ENCODE measurements around the gene CA11. TPM values are rescaled to one million over a fixed set of nuclear protein-coding genes. Genes with fewer than 3 reads are reported as not detected.
"Not testable (repeated sequence)": the region's sequence is repeated elsewhere in the genome, so short reads cannot be mapped to it uniquely, and the experiment has no call there.

Gene CA11
- total RNA-seq, 1 donor from 2014 or later, result 12.6 TPM

GRCh38 chr19:48633148-48634035, 12.6 kb downstream of the CA11 start:
- H3K4me1 ChIP-seq, result peaks cover 24% of the 10 kb centered on the region
- Mint-ChIP-seq H3K27me3 (ENCODE audit: insufficient read depth, low read depth) (peaks cover 8% of the 10 kb centered on the region), H3K4me3 (peak overlapping the region; percentile 88), H3K27ac (no peak overlapping the region), H3K36me3 (peaks cover 4% of the 10 kb centered on the region), H3K9me3 (no peaks in the 10 kb centered on the region), H3K4me1 (peaks cover 62% of the 10 kb centered on the region)
- H3F3A ChIP-seq (ENCODE audit: low read depth), result peaks cover 69% of the 10 kb centered on the region
- H3K27me3 ChIP-seq, result no peaks in the 10 kb centered on the region
- H3K9ac ChIP-seq, result no peak overlapping the region
- no peak for TF ChIP-seq EZH2 (IDR thresholded peaks at IDR 0.05)
- TF ChIP-seq EZH2phosphoT487 (IDR thresholded peaks at IDR 0.05), result no peak
- TF ChIP-seq CTCF (IDR thresholded peaks at IDR 0.05), result no peak
- no peak overlapping the region for H2AFZ ChIP-seq (replicated peaks)
- H3K36me3 ChIP-seq, result no peaks in the 10 kb centered on the region
- peaks cover 35% of the 10 kb centered on the region for H4K20me1 ChIP-seq (ENCODE audit: low read depth)
- H3K27ac ChIP-seq, result no peak overlapping the region
- H3K9me3 ChIP-seq (ENCODE audit: low read depth), result no peaks in the 10 kb centered on the region
- no peak overlapping the region for H3K4me3 ChIP-seq
- peaks cover 10% of the 10 kb centered on the region for H3K79me2 ChIP-seq (ENCODE audit: low read depth)
- H3K4me2 ChIP-seq, result no peak overlapping the region
- DNase-seq (ENCODE audit: low spot score), result no peak

GRCh38 chr19:48632692-48633147, 13.3 kb downstream of the CA11 start:
- peaks cover 67% of the 10 kb centered on the region for H3F3A ChIP-seq (ENCODE audit: low read depth)
- H3K27ac ChIP-seq, result no peak overlapping the region
- no peaks in the 10 kb centered on the region for H3K36me3 ChIP-seq
- no peak overlapping the region for H2AFZ ChIP-seq (replicated peaks)
- no peaks in the 10 kb centered on the region for H3K27me3 ChIP-seq
- H3K36me3 Mint-ChIP-seq, result peaks cover 2% of the 10 kb centered on the region
- no peak for DNase-seq (ENCODE audit: low spot score)
- no peak overlapping the region for H3K9ac ChIP-seq
- H4K20me1 ChIP-seq (ENCODE audit: low read depth), result peaks cover 35% of the 10 kb centered on the region
- H3K27ac Mint-ChIP-seq, result no peak overlapping the region
- no peaks in the 10 kb centered on the region for H3K9me3 ChIP-seq (ENCODE audit: low read depth)
- H3K9me3 Mint-ChIP-seq, result no peaks in the 10 kb centered on the region
- peaks cover 58% of the 10 kb centered on the region for H3K4me1 Mint-ChIP-seq
- H3K27me3 Mint-ChIP-seq (ENCODE audit: insufficient read depth, low read depth), result peaks cover 7% of the 10 kb centered on the region
- peaks cover 23% of the 10 kb centered on the region for H3K4me1 ChIP-seq
- H3K4me3 Mint-ChIP-seq, result peak overlapping the region; percentile 54
- H3K4me3 ChIP-seq, result no peak overlapping the region
- H3K4me2 ChIP-seq, result no peak overlapping the region
- no peak for TF ChIP-seq EZH2phosphoT487 (IDR thresholded peaks at IDR 0.05)
- no peak for TF ChIP-seq EZH2 (IDR thresholded peaks at IDR 0.05)
- TF ChIP-seq CTCF (IDR thresholded peaks at IDR 0.05), result no peak
- H3K79me2 ChIP-seq (ENCODE audit: low read depth), result peaks cover 10% of the 10 kb centered on the region

- not testable (repeated sequence) for H3K27ac Mint-ChIP-seq; H3K9me3 ChIP-seq (ENCODE audit: low read depth); H3K36me3 ChIP-seq; H3K79me2 ChIP-seq (ENCODE audit: low read depth); H3K4me3 ChIP-seq; H3K4me2 ChIP-seq; H3K27me3 ChIP-seq; H3K27me3 Mint-ChIP-seq (ENCODE audit: insufficient read depth, low read depth); H3K36me3 Mint-ChIP-seq; H3K9ac ChIP-seq; H3K27ac ChIP-seq; H3K9me3 Mint-ChIP-seq; DNase-seq (ENCODE audit: low spot score); H2AFZ ChIP-seq (replicated peaks)
- Histone ChIP-seq H4K20me1 (ENCODE audit: low read depth) (peaks cover 35% of the 10 kb centered on the region), H3F3A (ENCODE audit: low read depth) (peaks cover 65% of the 10 kb centered on the region), H3K4me1 (peaks cover 23% of the 10 kb centered on the region)
- peak overlapping the region; percentile 54 for H3K4me3 Mint-ChIP-seq
- peaks cover 57% of the 10 kb centered on the region for H3K4me1 Mint-ChIP-seq
Measured at GRCh38 chr19:48632286-48632685, 13.7 kb downstream of the CA11 start.

GRCh38 chr19:48631225-48631624, 14.8 kb downstream of the CA11 start:
- Histone ChIP-seq H3K4me3 (peak overlapping the region; percentile 37), H3K9me3 (ENCODE audit: low read depth) (no peaks in the 10 kb centered on the region), H3K27ac (no peak overlapping the region), H3K9ac (no peak overlapping the region), H3K36me3 (no peaks in the 10 kb centered on the region), H4K20me1 (ENCODE audit: low read depth) (peaks cover 36% of the 10 kb centered on the region), H3K4me2 (peak overlapping the region; percentile 70), H3K79me2 (ENCODE audit: low read depth) (peaks cover 9% of the 10 kb centered on the region), H3K4me1 (peaks cover 23% of the 10 kb centered on the region), H3F3A (ENCODE audit: low read depth) (peaks cover 54% of the 10 kb centered on the region), H3K27me3 (no peaks in the 10 kb centered on the region), H2AFZ (replicated peaks) (no peak overlapping the region)
- no peak overlapping the region for H3K27ac Mint-ChIP-seq
- DNase-seq (ENCODE audit: low spot score), result no peak
- H3K4me1 Mint-ChIP-seq, result peaks cover 57% of the 10 kb centered on the region
- H3K4me3 Mint-ChIP-seq, result peak overlapping the region; percentile 50
- TF ChIP-seq CTCF (IDR thresholded peaks at IDR 0.05) (no peak), EZH2 (IDR thresholded peaks at IDR 0.05) (no peak), EZH2phosphoT487 (IDR thresholded peaks at IDR 0.05) (no peak)
- H3K9me3 Mint-ChIP-seq, result no peaks in the 10 kb centered on the region
- peaks cover 4% of the 10 kb centered on the region for H3K27me3 Mint-ChIP-seq (ENCODE audit: insufficient read depth, low read depth)
- H3K36me3 Mint-ChIP-seq, result peaks cover 2% of the 10 kb centered on the region

All from neural progenitor cell (in vitro differentiated cells).